ENCODE results near the gene PIGQ.

The PIGQ gene

GRCh38 chr16:534135-534534 is 35.6 kb upstream of the PIGQ start:
- no peak for ATAC-seq
- no peak for DNase-seq

GRCh38 chr16:534856-535445 is 34.8 kb upstream of the PIGQ start:
- peak; percentile 12 for ATAC-seq
- DNase-seq = no peak

- no peak for DNase-seq
- peak; percentile 56 for ATAC-seq
These were observed 34.0 kb upstream of the PIGQ start for GRCh38 chr16:535446-536405.

GRCh38 chr16:536746-537145 is 33.0 kb upstream of the PIGQ start:
- no peak for DNase-seq
- ATAC-seq = no peak

- no peak for ATAC-seq
- DNase-seq = no peak
These were observed 32.1 kb upstream of the PIGQ start for GRCh38 chr16:537415-538335.

- ATAC-seq (no peak), DNase-seq (no peak)
These were observed 29.8 kb upstream of the PIGQ start for GRCh38 chr16:539901-540530.

- ATAC-seq = no peak
- DNase-seq = no peak
These were observed 29.0 kb upstream of the PIGQ start for GRCh38 chr16:540645-541340.

- ATAC-seq = no peak
- no peak for DNase-seq
These were observed 26.2 kb upstream of the PIGQ start for GRCh38 chr16:543301-544164.

- DNase-seq = no peak
These were observed 25.3 kb upstream of the PIGQ start for GRCh38 chr16:544517-544916.

GRCh38 chr16:546909-547770 is 22.6 kb upstream of the PIGQ start:
- ATAC-seq (peak; percentile 31), DNase-seq (peak; percentile 52)

More at GRCh38 chr16:544517-544916, 25.3 kb upstream of the PIGQ start:
- no peak for ATAC-seq

GRCh38 chr16:548586-548985 is 21.2 kb upstream of the PIGQ start:
- no peak for DNase-seq
- ATAC-seq = no peak

- DNase-seq = no peak
- ATAC-seq = no peak
These were observed 20.1 kb upstream of the PIGQ start for GRCh38 chr16:549544-550263.

- DNase-seq (no peak), ATAC-seq (no peak)
These were observed 18.6 kb upstream of the PIGQ start for GRCh38 chr16:551210-551609.

GRCh38 chr16:552171-552570 is 17.6 kb upstream of the PIGQ start:
- ATAC-seq (no peak), DNase-seq (no peak)

GRCh38 chr16:553601-554296 is 16.0 kb upstream of the PIGQ start:
- no peak for ATAC-seq
- no peak for DNase-seq

GRCh38 chr16:554297-554621 is 15.5 kb upstream of the PIGQ start:
- ATAC-seq = no peak
- no peak for DNase-seq

GRCh38 chr16:554640-555365 is 15.0 kb upstream of the PIGQ start:
- no peak for ATAC-seq
- DNase-seq = no peak
